ENCODE results near the gene PTPN18.
"Not testable (repeated sequence)": the region's sequence is repeated elsewhere in the genome, so short reads cannot be mapped to it uniquely, and the experiment has no call there.

Gene PTPN18

GRCh38 chr2:130355578-130356431 is at the start of gene PTPN18:
PTPN18 (plus strand) TSS chr2:130356056; CDS start chr2:130356108, 52 bp downstream.
- DNase-seq (ENCODE audit: low read depth in 2 of 2, low spot score in 1 of 2) = peak in 1 of 2 donors; percentile 24

GRCh38 chr2:130307850-130308249 is 48.0 kb upstream of the PTPN18 start:
- DNase-seq (ENCODE audit: low read depth in 2 of 2, low spot score in 1 of 2) = no peak

- no peak for DNase-seq (ENCODE audit: low read depth in 2 of 2, low spot score in 1 of 2)
Measured at GRCh38 chr2:130310881-130311280, 45.0 kb upstream of the PTPN18 start.

- no peak for DNase-seq (ENCODE audit: low read depth in 2 of 2, low spot score in 1 of 2)
Measured at GRCh38 chr2:130313812-130314334, 42.0 kb upstream of the PTPN18 start.

- no peak for DNase-seq (ENCODE audit: low read depth in 2 of 2, low spot score in 1 of 2)
Measured at GRCh38 chr2:130314377-130314776, 41.5 kb upstream of the PTPN18 start.

GRCh38 chr2:130316596-130316995 is 39.3 kb upstream of the PTPN18 start:
- DNase-seq (ENCODE audit: low read depth in 2 of 2, low spot score in 1 of 2) = no peak

- no peak for DNase-seq (ENCODE audit: low read depth in 2 of 2, low spot score in 1 of 2)
Measured at GRCh38 chr2:130318906-130319305, 37.0 kb upstream of the PTPN18 start.

- no peak for DNase-seq (ENCODE audit: low read depth in 2 of 2, low spot score in 1 of 2)
Measured at GRCh38 chr2:130319536-130319935, 36.3 kb upstream of the PTPN18 start.

GRCh38 chr2:130327703-130328527 is 27.9 kb upstream of the PTPN18 start:
- no peak for DNase-seq (ENCODE audit: low read depth in 2 of 2, low spot score in 1 of 2)

GRCh38 chr2:130328710-130329109 is 27.1 kb upstream of the PTPN18 start:
- DNase-seq (ENCODE audit: low read depth in 2 of 2, low spot score in 1 of 2) = no peak

- peak; percentile 33 to 48 for DNase-seq (ENCODE audit: low read depth in 2 of 2, low spot score in 1 of 2)
Measured at GRCh38 chr2:130332271-130333073, 23.4 kb upstream of the PTPN18 start.

- not testable (repeated sequence) for DNase-seq (ENCODE audit: low read depth in 2 of 2, low spot score in 1 of 2)
Measured at GRCh38 chr2:130333253-130333652, 22.6 kb upstream of the PTPN18 start.

GRCh38 chr2:130334026-130334425 is 21.8 kb upstream of the PTPN18 start:
- DNase-seq (ENCODE audit: low read depth in 2 of 2, low spot score in 1 of 2) = no peak

GRCh38 chr2:130335226-130335625 is 20.6 kb upstream of the PTPN18 start:
- DNase-seq (ENCODE audit: low read depth in 2 of 2, low spot score in 1 of 2) = no peak

- DNase-seq (ENCODE audit: low read depth in 2 of 2, low spot score in 1 of 2) = no peak
Measured at GRCh38 chr2:130336150-130336876, 19.5 kb upstream of the PTPN18 start.

- DNase-seq (ENCODE audit: low read depth in 2 of 2, low spot score in 1 of 2) = no peak
Measured at GRCh38 chr2:130336877-130337734, 18.8 kb upstream of the PTPN18 start.

- DNase-seq (ENCODE audit: low read depth in 2 of 2, low spot score in 1 of 2) = no peak
Measured at GRCh38 chr2:130337735-130338325, 18.0 kb upstream of the PTPN18 start.

- no peak for DNase-seq (ENCODE audit: low read depth in 2 of 2, low spot score in 1 of 2)
Measured at GRCh38 chr2:130338793-130339345, 17.0 kb upstream of the PTPN18 start.
